ENCODE results near the gene PKDCC.
"Not testable (repeated sequence)": the region's sequence is repeated elsewhere in the genome, so short reads cannot be mapped to it uniquely, and the experiment has no call there.

Gene PKDCC

GRCh38 chr2:42031281-42032223 is 16.3 kb upstream of the PKDCC start:
- DNase-seq: no peak

- no peak for DNase-seq
Measured at GRCh38 chr2:42032224-42032620, 15.6 kb upstream of the PKDCC start.

- DNase-seq: no peak
Measured at GRCh38 chr2:42032745-42033144, 15.1 kb upstream of the PKDCC start.

- not testable (repeated sequence) for DNase-seq
Measured at GRCh38 chr2:42034096-42034495, 13.7 kb upstream of the PKDCC start.

GRCh38 chr2:42035241-42035640 is 12.6 kb upstream of the PKDCC start:
- no peak for DNase-seq

- no peak for DNase-seq
Measured at GRCh38 chr2:42036413-42036812, 11.4 kb upstream of the PKDCC start.

- DNase-seq: no peak
Measured at GRCh38 chr2:42036940-42037339, 10.9 kb upstream of the PKDCC start.

- DNase-seq: no peak
Measured at GRCh38 chr2:42040643-42041278, 7.1 kb upstream of the PKDCC start.

- DNase-seq: no peak
Measured at GRCh38 chr2:42041377-42042127, 6.3 kb upstream of the PKDCC start.

- no peak for DNase-seq
Measured at GRCh38 chr2:42042631-42043355, 5.0 kb upstream of the PKDCC start.

- DNase-seq: no peak
Measured at GRCh38 chr2:42043789-42044394, 3.9 kb upstream of the PKDCC start.

GRCh38 chr2:42044939-42045338 is 2.9 kb upstream of the PKDCC start:
- no peak for DNase-seq

GRCh38 chr2:42045352-42045751 is 2.5 kb upstream of the PKDCC start:
- DNase-seq: no peak

- no peak for DNase-seq
Measured at GRCh38 chr2:42045848-42046748, 1.7 kb upstream of the PKDCC start.

- DNase-seq: no peak
Measured at GRCh38 chr2:42046819-42047487, 868 bp upstream of the PKDCC start.

GRCh38 chr2:42048299-42049220 is 739 bp downstream of the PKDCC start:
- no peak for DNase-seq

- DNase-seq: no peak
Measured at GRCh38 chr2:42049221-42050009, 1.6 kb downstream of the PKDCC start.

- DNase-seq: no peak
Measured at GRCh38 chr2:42050010-42050702, 2.3 kb downstream of the PKDCC start.

Measured in activated gamma-delta T cell (primary cell).